DND-41 (cell line): ENCODE measurements around the gene CTAG1A.
"Not testable (repeated sequence)": the region's sequence is repeated elsewhere in the genome, so short reads cannot be mapped to it uniquely, and the experiment has no call there.

Source experiments
- ATAC-seq: fragments of 200-7000 bp; cut with Tn5 transposase; 3 replicates; pipeline ENCODE4 v1.9.1; 2021; ENCODE audit warnings: low read depth; ENCODE audit not compliant: insufficient read depth
- DNase-seq: peaks from one replicate; pipeline ENCODE4 v3.0.0-alpha.2; 2020
- H2AFZ ChIP-seq: 2 replicates; pipeline ENCODE4 v1.6.0; 2012; ENCODE audit warnings: low read depth, low read length
- H3K27ac ChIP-seq: 2 replicates; pipeline ENCODE4 v1.5.1; 2012; ENCODE audit warnings: low read length, inconsistent platforms
- H3K27me3 ChIP-seq: fragments of 200-600 bp; sonication (generic); 2 replicates; pipeline ENCODE4 v1.6.0; 2012; ENCODE audit warnings: low read length, mild to moderate bottlenecking, inconsistent platforms; ENCODE audit not compliant: insufficient read depth, poor library complexity
- H3K36me3 ChIP-seq: 2 replicates; pipeline ENCODE4 v1.5.1; 2012; ENCODE audit warnings: low read length, inconsistent platforms; ENCODE audit not compliant: insufficient read depth
- H3K4me1 ChIP-seq: 2 replicates; pipeline ENCODE4 v1.5.1; 2012; ENCODE audit warnings: mild to moderate bottlenecking, low read length; ENCODE audit not compliant: insufficient read depth
- H3K4me2 ChIP-seq: 2 replicates; pipeline ENCODE4 v1.6.0; 2012; ENCODE audit warnings: mild to moderate bottlenecking, moderate library complexity, low read length, inconsistent platforms; ENCODE audit not compliant: insufficient read depth
- H3K4me3 ChIP-seq, 2 experiments: fragments of 200-600 bp in 1 of 2; shearing (Covaris generic) in 1 of 2; 2 replicates each; pipeline ENCODE4 v1.5.1; 2012 to 2016; ENCODE audit warnings: inconsistent platforms in 2 of 2, low read length in 2 of 2, mild to moderate bottlenecking in 2 of 2, low read depth in 1 of 2, moderate library complexity in 1 of 2
- H3K79me2 ChIP-seq: 2 replicates; pipeline ENCODE4 v1.6.0; 2012; ENCODE audit warnings: low read length, inconsistent platforms; ENCODE audit not compliant: insufficient read depth
- H3K9ac ChIP-seq: 2 replicates; pipeline ENCODE4 v1.6.0; 2012; ENCODE audit warnings: low read depth, mild to moderate bottlenecking, inconsistent platforms, low read length, moderate library complexity
- H3K9me3 ChIP-seq: 2 replicates; pipeline ENCODE4 v1.5.1; 2012; ENCODE audit warnings: low read length, moderate library complexity, mild to moderate bottlenecking, inconsistent platforms; ENCODE audit not compliant: insufficient read depth, severe bottlenecking
- H4K20me1 ChIP-seq: 2 replicates; pipeline ENCODE4 v1.6.0; 2012; ENCODE audit warnings: low read length; ENCODE audit not compliant: insufficient read depth
- EZH2 ChIP-seq: IDR thresholded peaks from 3 replicates; pipeline ENCODE4 v1.6.1; 2012; ENCODE audit warnings: borderline replicate concordance, low read depth, mild to moderate bottlenecking, moderate library complexity, low read length, inconsistent platforms; ENCODE audit not compliant: severe bottlenecking
- TF ChIP-seq, protein P1 (sequence below): IDR thresholded peaks from 2 replicates; pipeline ENCODE4 v1.5.1; 2012; ENCODE audit warnings: borderline replicate concordance, low read length, moderate library complexity, mild to moderate bottlenecking; ENCODE audit not compliant: poor library complexity, severe bottlenecking; ENCODE audit errors: extremely low read depth

The CTAG1A gene

DNA sequence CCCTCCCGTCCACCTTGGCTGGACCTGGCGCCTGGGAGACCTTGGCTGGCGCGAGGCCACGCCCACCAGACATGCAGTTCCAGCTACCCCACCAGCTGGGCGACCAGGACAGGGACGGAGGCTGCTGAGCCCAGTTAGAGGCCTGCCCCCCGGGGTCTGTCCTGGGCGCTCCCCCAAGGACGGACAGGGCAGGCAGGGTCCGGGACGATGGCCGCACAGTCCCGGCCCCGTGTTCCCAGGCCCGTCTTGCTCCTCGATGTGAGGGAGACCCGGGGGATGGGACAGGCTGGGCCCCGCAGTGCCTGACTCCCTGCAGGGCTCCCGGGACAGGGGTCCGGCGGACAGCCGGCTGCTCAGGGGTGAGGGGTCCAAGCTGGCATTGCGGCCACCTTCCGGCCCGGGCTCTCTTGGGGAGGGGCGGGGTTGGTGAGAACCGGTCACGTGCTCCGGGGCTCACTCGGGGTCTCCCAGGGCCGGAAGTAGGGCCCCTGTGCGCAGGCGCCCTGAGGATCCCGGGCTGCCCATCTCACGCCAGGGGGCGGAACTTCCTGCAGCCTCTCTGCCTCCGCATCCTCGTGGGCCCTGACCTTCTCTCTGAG, at the start of gene CTAG1A:
TSS of gene CTAG1A (plus strand) at position 549 of the 599 bp plus-strand sequence. CDS start 74 bp downstream, outside the sequence.
- not testable (repeated sequence) for H3K4me2 ChIP-seq, H3K79me2 ChIP-seq, H3K36me3 ChIP-seq, H3K27me3 ChIP-seq, H3K27ac ChIP-seq, H3K9me3 ChIP-seq, H3K9ac ChIP-seq, ATAC-seq, DNase-seq, H4K20me1 ChIP-seq, H3K4me3 ChIP-seq, H2AFZ ChIP-seq, H3K4me1 ChIP-seq

DNA sequence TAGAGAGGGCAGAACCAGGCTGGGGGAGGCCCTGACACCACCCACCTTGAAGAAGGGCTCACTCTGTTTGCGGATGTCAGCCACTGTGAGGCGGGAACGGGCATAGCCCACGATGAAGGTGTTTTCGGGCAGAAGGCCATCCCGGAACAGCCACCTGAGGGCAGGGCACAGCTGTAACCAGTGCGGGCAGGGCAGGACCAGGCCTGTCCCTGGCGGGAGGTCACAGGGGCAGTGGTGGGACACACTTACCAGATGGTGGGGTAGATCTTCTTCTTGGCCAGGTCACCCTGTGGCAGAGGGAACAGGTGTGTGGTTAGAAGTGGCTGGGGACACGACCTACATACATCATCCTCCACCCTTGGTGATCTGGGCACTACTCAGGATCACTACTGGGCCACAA, 49.0 kb upstream of the CTAG1A start:
- Histone ChIP-seq H3K79me2 (no peaks in the 10 kb centered on the region), H3K4me3 (no peak overlapping the region), H3K9ac (no peak overlapping the region), H3K27ac (no peak overlapping the region), H3K4me1 (peaks cover 3% of the 10 kb centered on the region; the same call in 1 of the 2 replicates), H3K36me3 (peaks cover 40% of the 10 kb centered on the region), H4K20me1 (no peaks in the 10 kb centered on the region), H3K4me2 (no peak overlapping the region), H3K27me3 (no peaks in the 10 kb centered on the region), H2AFZ (no peak overlapping the region), H3K9me3 (no peaks in the 10 kb centered on the region)
- DNase-seq = no peak
- no peak for TF ChIP-seq EZH2
- TF ChIP-seq, protein P1, sequence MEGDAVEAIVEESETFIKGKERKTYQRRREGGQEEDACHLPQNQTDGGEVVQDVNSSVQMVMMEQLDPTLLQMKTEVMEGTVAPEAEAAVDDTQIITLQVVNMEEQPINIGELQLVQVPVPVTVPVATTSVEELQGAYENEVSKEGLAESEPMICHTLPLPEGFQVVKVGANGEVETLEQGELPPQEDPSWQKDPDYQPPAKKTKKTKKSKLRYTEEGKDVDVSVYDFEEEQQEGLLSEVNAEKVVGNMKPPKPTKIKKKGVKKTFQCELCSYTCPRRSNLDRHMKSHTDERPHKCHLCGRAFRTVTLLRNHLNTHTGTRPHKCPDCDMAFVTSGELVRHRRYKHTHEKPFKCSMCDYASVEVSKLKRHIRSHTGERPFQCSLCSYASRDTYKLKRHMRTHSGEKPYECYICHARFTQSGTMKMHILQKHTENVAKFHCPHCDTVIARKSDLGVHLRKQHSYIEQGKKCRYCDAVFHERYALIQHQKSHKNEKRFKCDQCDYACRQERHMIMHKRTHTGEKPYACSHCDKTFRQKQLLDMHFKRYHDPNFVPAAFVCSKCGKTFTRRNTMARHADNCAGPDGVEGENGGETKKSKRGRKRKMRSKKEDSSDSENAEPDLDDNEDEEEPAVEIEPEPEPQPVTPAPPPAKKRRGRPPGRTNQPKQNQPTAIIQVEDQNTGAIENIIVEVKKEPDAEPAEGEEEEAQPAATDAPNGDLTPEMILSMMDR = no peak
- ATAC-seq = no peak

DNA sequence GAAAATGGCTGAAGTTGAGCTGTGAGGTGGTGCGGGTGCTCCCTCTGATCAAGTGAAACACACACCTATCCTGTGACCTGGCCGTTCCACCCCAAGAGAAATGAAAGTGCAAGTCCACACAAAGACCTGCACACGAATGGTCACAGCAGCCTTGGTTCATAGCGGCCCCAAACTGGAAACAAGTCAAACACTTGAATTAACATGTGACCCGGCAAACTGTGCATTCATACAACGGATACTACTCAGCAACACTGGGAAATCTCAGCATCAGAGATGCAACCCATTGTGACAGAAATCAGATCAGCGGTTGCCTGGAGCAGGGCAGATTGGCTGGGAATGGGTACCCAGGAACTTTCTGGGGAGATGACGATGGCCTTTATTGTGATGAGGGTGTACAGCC, 45.9 kb upstream of the CTAG1A start:
- DNase-seq = no peak

DNA sequence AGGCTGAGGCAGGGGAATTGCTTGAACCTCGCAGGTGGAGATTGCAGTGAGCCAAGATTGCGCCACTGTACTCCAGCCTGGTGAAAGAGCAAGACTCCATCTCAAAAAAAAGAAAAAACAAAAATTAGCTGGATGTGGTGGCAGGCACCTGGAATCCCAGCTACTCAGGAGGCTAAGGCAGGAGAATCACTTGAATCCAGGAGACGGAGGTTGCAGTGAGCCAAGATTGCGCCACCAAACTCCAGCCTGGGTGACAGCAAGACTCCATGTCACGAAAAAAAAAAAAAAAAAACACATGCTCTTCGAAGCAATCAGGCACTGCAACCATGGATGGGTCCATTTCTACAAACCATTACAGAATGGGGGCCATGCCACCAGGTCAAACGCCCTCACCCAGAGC, 44.6 kb upstream of the CTAG1A start:
- not testable (repeated sequence) for H3K4me2 ChIP-seq, ATAC-seq, H3K4me3 ChIP-seq, DNase-seq, H3K79me2 ChIP-seq, H4K20me1 ChIP-seq, H3K9ac ChIP-seq, H2AFZ ChIP-seq, H3K27me3 ChIP-seq, H3K9me3 ChIP-seq, H3K27ac ChIP-seq
- H3K36me3 ChIP-seq = peaks cover 29% of the 10 kb centered on the region
- H3K4me1 ChIP-seq = peaks cover 15% of the 10 kb centered on the region; the same call in 1 of the 2 replicates

More for the DNA sequence above, 45.9 kb upstream of the CTAG1A start:
- no peaks in the 10 kb centered on the region for H3K27me3 ChIP-seq
- no peak overlapping the region for H2AFZ ChIP-seq
- ATAC-seq = no peak
- no peaks in the 10 kb centered on the region for H3K9me3 ChIP-seq
- H3K9ac ChIP-seq = no peak overlapping the region
- H3K4me1 ChIP-seq = peaks cover 9% of the 10 kb centered on the region
- TF ChIP-seq EZH2 = no peak
- TF ChIP-seq, protein P1 = no peak
- peaks cover 31% of the 10 kb centered on the region for H3K36me3 ChIP-seq
- H3K27ac ChIP-seq = no peak overlapping the region
- H3K4me3 ChIP-seq = no peak overlapping the region
- H4K20me1 ChIP-seq = no peaks in the 10 kb centered on the region
- H3K4me2 ChIP-seq = no peak overlapping the region
- no peaks in the 10 kb centered on the region for H3K79me2 ChIP-seq
